NCI-H1930 (cell line): ENCODE measurements around the gene IHH.

ENCODE experiments used
- DNase-seq, 2 experiments: peaks; one replicate each; lab custom pipeline; 2025; lab: John Stamatoyannopoulos, UW

Gene IHH

GRCh38 chr2:219037783-219038499 is 22.8 kb downstream of the IHH start:
- no peak for DNase-seq

DNA sequence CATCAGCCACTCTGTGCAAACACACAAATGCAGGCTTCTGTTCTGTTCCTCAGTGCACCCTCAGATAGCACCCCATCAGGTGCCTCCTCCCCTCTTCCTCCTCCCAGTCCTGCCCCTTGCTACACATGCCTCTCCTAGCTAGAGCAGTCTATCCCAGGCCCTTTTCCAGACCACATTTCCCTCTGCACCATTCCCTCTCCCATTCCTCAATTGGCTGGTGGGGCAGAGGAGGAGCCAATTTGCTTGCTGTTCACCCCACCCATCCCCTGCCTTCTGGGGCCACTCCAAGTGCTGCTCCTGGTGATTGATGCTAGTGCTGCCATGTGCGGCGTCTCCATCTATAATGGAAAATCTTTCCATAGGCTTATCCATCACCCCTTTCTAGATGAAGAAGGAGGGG is 24.8 kb downstream of the IHH start:
- DNase-seq: no peak

GRCh38 chr2:219034823-219035222 is 25.9 kb downstream of the IHH start:
- no peak for DNase-seq

- no peak for DNase-seq
Measured at GRCh38 chr2:219032051-219032745, 28.5 kb downstream of the IHH start.

GRCh38 chr2:219031005-219031738 is 29.5 kb downstream of the IHH start:
- DNase-seq: no peak

GRCh38 chr2:219030177-219030940 is 30.4 kb downstream of the IHH start:
- no peak for DNase-seq

DNA sequence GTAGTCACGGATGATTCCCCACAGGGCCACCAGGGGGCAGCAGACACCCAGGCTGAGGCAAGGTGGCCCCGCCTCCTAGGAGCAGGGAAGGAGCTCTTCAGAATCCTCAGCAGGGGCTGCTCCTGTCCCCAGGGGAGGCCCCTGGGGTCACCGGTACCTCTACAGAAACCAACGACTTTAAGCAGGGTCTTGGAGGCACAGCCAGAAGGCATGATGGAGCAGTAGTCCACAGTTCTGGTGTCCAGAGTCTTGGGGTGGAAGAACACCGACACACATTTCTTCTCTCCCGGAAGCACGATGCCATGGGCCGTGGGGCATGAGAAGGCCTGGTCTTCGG is 30.9 kb downstream of the IHH start:
- peak; percentile 63 to 78 for DNase-seq

DNA sequence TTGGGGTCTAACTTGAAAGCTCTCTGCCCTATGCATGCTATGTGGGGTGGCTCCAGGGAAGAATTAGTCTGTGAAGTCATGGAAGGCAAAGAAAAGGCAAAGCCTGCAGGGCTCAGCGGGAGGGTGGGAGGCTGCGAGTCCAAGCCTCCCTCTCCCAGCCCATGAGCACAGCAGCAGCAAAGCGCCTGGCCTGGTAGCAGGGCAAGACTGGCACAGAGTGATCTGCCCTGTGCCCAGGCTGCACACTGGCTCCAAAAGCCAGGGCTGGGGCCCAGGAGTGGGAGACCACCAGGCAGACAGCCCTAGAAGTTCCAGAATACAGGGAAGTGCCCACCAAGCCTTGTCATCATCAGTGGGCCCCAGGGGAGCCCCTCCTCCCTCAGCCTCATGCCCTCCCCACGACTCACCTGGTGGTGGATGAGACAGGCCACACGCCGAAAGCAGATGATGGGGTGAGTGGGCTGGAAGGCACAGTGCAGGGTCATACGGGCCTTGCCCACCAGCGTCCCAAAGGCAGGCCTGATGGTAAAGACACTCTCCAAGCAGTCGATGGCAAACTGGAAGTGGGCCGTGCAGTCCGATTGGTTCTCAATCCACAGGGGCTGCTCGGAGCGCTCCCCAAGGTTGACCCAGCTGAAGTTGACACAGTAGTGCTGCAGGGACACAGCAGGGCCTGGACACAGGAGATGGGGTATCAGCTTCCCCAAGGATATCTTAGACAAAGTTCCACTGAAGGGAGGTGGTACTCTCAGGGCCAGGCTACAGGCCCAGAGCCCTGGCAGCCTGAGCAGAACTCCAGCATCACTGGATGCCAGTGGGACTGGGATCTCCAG is 31.5 kb downstream of the IHH start:
- DNase-seq: no peak

- no peak for DNase-seq
Measured at GRCh38 chr2:219028141-219028540, 32.6 kb downstream of the IHH start.

- DNase-seq: no peak
Measured at GRCh38 chr2:219027511-219028055, 33.1 kb downstream of the IHH start.

DNA sequence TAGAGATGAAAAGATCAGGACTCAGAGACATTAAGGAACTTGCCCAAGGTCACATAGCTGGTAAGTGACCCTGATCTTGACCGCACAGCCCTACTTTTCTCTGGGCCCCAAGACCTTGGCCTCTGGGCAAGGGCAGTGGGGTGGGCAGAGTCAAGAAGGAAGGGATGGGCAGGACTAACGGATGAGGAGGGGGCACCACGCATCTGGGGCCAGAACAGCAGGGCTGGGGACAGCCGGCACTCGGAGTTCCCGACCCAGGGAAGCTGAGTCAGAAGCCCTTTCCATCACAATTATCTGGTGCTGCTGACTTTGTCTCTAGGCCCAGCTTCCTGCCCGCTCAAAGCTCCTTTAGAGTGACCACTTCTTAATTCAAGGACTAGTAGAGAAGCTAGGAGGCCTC is 33.8 kb downstream of the IHH start:
- DNase-seq: no peak

- no peak for DNase-seq
Measured at GRCh38 chr2:219025637-219026585, 34.8 kb downstream of the IHH start.

DNA sequence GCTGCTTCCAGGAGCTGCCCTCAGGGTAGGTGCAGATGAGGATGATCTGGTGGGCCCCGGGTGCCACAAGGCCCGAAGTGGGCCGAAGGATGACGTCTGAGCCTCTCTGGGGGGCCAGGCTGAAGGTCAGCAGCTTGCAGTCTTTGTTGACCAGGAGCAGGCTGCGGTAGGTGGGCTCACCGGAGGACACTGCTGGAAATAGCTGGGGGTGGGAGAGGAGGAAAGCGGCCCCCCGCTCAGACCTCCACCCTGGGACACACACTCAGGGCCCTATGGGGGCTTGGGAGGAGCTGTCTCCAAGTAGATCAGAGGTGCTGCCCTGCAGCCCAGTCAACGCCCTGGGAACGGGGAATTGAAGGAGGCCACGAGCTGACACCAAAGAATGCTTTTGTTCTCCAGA is 36.7 kb downstream of the IHH start:
- DNase-seq: no peak

GRCh38 chr2:219023045-219023605 is 37.6 kb downstream of the IHH start:
- DNase-seq: no peak

- no peak for DNase-seq
Measured at GRCh38 chr2:219022616-219023015, 38.1 kb downstream of the IHH start.

- no peak for DNase-seq
Measured at GRCh38 chr2:219022041-219022440, 38.7 kb downstream of the IHH start.

DNA sequence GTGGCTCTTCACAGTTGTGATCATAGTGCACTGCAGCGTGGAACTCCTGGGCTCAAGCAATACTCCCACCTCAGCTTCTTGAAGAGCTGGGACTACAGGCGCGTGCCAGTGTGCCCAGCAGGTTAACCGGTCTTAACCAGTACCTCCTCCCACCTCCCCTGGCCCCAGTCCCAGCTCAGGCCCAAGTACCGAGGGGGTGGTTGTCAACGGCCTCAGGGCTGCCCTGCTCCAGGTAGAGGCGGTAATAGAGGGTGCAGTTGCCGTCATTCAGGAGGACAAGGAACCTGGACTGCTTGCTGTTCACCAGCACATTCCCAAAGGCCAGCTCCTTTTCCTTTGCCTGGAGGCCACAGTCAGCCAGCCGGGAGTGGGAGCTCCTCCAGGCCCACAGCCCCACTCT is 39.1 kb downstream of the IHH start:
- no peak for DNase-seq

DNA sequence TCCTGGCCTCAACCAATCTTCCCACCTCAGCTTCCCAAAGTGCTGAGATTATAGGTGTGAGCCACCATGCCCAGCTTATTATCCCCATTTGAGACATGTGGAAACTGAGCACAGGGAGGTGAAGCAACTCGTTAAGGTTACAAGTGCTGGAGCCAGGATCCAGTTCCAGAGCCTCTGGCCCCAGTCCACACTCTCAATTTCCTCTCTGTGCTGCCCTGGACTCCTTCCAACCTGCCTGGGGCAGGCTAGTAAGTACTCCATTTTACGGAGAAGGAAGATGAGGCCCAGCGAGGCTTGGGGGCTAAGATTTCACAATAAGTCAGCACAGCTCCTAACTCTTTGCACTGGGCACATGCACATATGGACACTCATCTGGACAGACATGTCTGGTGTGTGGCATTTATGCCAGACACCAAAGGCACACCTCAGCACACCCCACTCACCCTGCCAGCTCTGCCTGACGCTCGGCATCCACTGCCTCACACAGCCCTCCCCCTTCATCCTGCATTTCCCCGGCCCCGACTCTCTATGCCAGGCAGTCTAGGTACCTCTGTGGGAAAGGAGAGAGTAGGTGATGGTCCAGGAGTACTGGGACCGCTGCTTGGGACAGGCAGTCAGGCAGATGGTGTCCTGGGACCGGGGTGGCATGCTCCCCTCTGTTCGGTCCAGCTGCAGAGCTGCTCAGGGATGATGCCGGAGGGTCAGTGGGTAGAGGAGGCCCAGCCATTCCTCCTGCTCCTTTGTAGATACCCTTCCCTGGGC is 39.9 kb downstream of the IHH start:
- no peak for DNase-seq

GRCh38 chr2:219019436-219019835 is 41.3 kb downstream of the IHH start:
- DNase-seq: no peak
